DMS 273 treated with DMSO at 0.1 percent for 48 hours (cell line): ENCODE measurements around the gene PPP2R5B.

Source experiments
- DNase-seq: peaks from one replicate; lab custom pipeline; 2025; lab: John Stamatoyannopoulos, UW

The PPP2R5B gene

GRCh38 chr11:64929625-64930024, 5.1 kb downstream of the PPP2R5B start:
- DNase-seq: no peak

- DNase-seq: no peak
These were observed 5.9 kb downstream of the PPP2R5B start for GRCh38 chr11:64930340-64930739.

GRCh38 chr11:64931290-64931689, 6.8 kb downstream of the PPP2R5B start:
- no peak for DNase-seq

GRCh38 chr11:64932324-64932723, 7.8 kb downstream of the PPP2R5B start:
- DNase-seq: no peak

GRCh38 chr11:64933213-64933934, 8.9 kb downstream of the PPP2R5B start:
- no peak for DNase-seq

GRCh38 chr11:64933935-64934681, 9.6 kb downstream of the PPP2R5B start:
- DNase-seq: no peak

- no peak for DNase-seq
These were observed 10.3 kb downstream of the PPP2R5B start for GRCh38 chr11:64934682-64935358.

- DNase-seq: peak; percentile 55
These were observed 11.0 kb downstream of the PPP2R5B start, which contains the start of gene GPHA2 for GRCh38 chr11:64935359-64936081. Gene GPHA2 (minus strand): TSS chr11:64935893. CDS start chr11:64935460, 433 bp downstream.

- no peak for DNase-seq
These were observed 12.1 kb downstream of the PPP2R5B start for GRCh38 chr11:64936539-64936938.

- DNase-seq: no peak
These were observed 22.8 kb downstream of the PPP2R5B start for GRCh38 chr11:64947208-64947814.

- no peak for DNase-seq
These were observed 27.0 kb downstream of the PPP2R5B start for GRCh38 chr11:64951529-64951928.

GRCh38 chr11:64954201-64954600, 29.7 kb downstream of the PPP2R5B start:
- no peak for DNase-seq

GRCh38 chr11:64959498-64959897, 35.0 kb downstream of the PPP2R5B start:
- no peak for DNase-seq

- no peak for DNase-seq
These were observed 36.2 kb downstream of the PPP2R5B start for GRCh38 chr11:64960719-64961118.

GRCh38 chr11:64963072-64963631, 38.7 kb downstream of the PPP2R5B start:
- no peak for DNase-seq

- no peak for DNase-seq
These were observed 42.9 kb downstream of the PPP2R5B start for GRCh38 chr11:64967375-64967774.

- DNase-seq: peak; percentile 22
These were observed 44.7 kb downstream of the PPP2R5B start for GRCh38 chr11:64969209-64969608.

- DNase-seq: no peak
These were observed 46.3 kb downstream of the PPP2R5B start for GRCh38 chr11:64970731-64971151.

- DNase-seq: no peak
These were observed 47.1 kb downstream of the PPP2R5B start, which contains the start of gene MAJIN for GRCh38 chr11:64971421-64972233. Gene MAJIN (minus strand): TSS chr11:64972108. CDS start chr11:64959405, 12,703 bp downstream.

- no peak for DNase-seq
These were observed 49.6 kb downstream of the PPP2R5B start for GRCh38 chr11:64974124-64974523.
